ENCODE results near the gene ZBTB45.
"Not testable (repeated sequence)": the region's sequence is repeated elsewhere in the genome, so short reads cannot be mapped to it uniquely, and the experiment has no call there.

Gene ZBTB45

GRCh38 chr19:58474997-58475713, 44.5 kb downstream of the ZBTB45 start:
- DNase-seq, result no peak

GRCh38 chr19:58474291-58474996, 45.2 kb downstream of the ZBTB45 start:
- no peak for DNase-seq

GRCh38 chr19:58473775-58474174, 45.8 kb downstream of the ZBTB45 start:
- DNase-seq, result no peak

GRCh38 chr19:58471736-58472135, 47.9 kb downstream of the ZBTB45 start:
- no peak for DNase-seq

- DNase-seq, result not testable (repeated sequence)
Measured at GRCh38 chr19:58470837-58471543, 48.6 kb downstream of the ZBTB45 start.

GRCh38 chr19:58469241-58470013, 50.2 kb downstream of the ZBTB45 start:
- DNase-seq, result no peak

- no peak for DNase-seq
Measured at GRCh38 chr19:58468216-58468839, 51.3 kb downstream of the ZBTB45 start.

GRCh38 chr19:58466760-58467589, 52.6 kb downstream of the ZBTB45 start, which contains the start of gene ZNF324:
Gene ZNF324, plus strand, starts transcription at chr19:58467080. Its CDS starts 2,106 bp downstream, at chr19:58469186.
- DNase-seq, result peak; percentile 97

GRCh38 chr19:58466089-58466759, 53.4 kb downstream of the ZBTB45 start:
- DNase-seq, result no peak

Measured in activated CD4-positive, alpha-beta T cell treated with anti-CD3 and anti-CD28 coated beads, Interleukin-2, amount 50 U/mL, for 16 hours (primary cell).